Measurements from ENCODE around the gene CDKN3.
A peak's percentile ranks its signal among the peaks of the same experiment; 100 is the strongest.

The CDKN3 gene, protein sequence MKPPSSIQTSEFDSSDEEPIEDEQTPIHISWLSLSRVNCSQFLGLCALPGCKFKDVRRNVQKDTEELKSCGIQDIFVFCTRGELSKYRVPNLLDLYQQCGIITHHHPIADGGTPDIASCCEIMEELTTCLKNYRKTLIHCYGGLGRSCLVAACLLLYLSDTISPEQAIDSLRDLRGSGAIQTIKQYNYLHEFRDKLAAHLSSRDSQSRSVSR

GRCh38 chr14:54396493-54397335 lies at the start of gene CDKN3:
TSS of gene CDKN3 (plus strand) at chr14:54397007. CDS start at chr14:54397069, 62 bp downstream.
- peak; percentile 99 for DNase-seq (ENCODE audit: low spot score)

GRCh38 chr14:54347044-54347443 lies 49.8 kb upstream of the CDKN3 start:
- DNase-seq (ENCODE audit: low spot score): no peak

- peak; percentile 66 for DNase-seq (ENCODE audit: low spot score)
Observed at GRCh38 chr14:54348001-54348611, 48.7 kb upstream of the CDKN3 start.

DNA sequence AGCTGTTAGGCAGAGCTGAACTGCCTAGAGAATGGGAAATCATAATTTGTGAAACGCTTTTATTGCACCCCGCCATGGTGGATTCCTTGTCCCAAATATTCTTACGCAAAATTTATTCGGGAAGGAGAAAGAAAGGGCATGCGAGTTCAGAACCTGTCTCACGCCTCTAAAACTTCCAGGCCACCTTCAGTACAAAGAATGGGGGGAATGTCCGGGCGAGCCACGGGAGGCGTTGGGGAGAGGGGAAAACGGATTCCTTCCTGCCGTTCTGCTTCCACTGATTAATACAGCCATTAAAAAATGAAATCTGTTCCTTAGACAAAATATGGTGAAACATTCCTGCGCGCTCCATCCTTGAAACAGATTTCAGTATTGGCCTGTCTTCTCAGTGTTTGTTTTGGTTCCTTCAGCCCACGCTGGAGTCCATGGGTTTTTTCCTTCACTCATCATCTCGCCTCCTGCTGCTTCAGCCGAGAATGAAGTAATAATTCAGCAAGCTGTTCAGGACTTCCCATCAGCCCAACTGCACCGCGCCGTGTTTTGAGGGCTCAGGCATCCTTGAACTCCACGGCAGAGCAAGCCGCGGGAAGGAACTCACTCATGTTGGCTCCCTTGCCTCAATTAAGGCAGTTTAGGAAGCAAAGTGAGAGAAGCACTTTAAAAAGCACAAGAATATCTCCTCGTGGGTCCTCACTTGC lies 47.7 kb upstream of the CDKN3 start:
- DNase-seq (ENCODE audit: low spot score): peak; percentile 36

- DNase-seq (ENCODE audit: low spot score): no peak
Observed at GRCh38 chr14:54349713-54350112, 47.1 kb upstream of the CDKN3 start.

DNA sequence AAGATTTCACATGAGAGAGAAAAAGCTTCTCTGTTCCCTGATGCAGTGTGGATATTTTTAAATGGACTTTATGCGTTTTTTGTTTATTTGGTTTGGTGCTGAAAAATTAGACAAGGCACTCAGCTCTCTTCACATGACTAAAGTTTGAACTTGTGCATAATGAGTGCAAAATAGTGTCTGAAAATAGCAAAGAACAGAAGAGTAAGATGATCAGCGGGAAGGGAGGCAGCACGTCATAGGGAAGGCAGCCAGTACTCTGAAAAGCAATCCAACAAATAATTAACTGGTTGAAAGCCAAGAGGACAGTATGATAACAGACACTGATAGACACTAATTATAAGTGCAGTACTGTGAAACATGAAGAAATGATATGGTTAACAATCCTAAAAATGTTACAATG lies 46.6 kb upstream of the CDKN3 start:
- DNase-seq (ENCODE audit: low spot score): no peak

DNA sequence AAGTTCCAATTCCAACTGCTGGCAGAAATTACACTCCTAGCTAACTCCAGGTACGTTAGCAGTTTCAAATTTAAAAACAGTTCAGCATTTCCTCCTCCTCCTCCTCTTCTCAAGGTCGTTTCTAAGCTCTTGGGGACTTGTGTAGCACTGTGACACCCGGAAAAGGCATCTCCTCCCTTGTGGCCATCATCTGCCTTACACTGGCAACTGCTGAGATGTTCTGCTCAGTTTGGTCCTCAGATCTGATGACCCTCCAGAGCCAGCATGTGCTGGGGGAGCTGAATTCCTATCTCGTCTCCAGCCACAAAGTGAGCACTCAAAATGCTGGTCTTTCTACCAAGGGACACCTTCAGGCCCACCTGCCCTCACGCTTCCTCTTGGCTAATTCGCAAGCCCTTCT lies 43.5 kb upstream of the CDKN3 start:
- DNase-seq (ENCODE audit: low spot score): no peak

GRCh38 chr14:54353694-54354093 lies 43.1 kb upstream of the CDKN3 start:
- DNase-seq (ENCODE audit: low spot score): no peak

GRCh38 chr14:54354096-54354495 lies 42.7 kb upstream of the CDKN3 start:
- DNase-seq (ENCODE audit: low spot score): no peak

DNA sequence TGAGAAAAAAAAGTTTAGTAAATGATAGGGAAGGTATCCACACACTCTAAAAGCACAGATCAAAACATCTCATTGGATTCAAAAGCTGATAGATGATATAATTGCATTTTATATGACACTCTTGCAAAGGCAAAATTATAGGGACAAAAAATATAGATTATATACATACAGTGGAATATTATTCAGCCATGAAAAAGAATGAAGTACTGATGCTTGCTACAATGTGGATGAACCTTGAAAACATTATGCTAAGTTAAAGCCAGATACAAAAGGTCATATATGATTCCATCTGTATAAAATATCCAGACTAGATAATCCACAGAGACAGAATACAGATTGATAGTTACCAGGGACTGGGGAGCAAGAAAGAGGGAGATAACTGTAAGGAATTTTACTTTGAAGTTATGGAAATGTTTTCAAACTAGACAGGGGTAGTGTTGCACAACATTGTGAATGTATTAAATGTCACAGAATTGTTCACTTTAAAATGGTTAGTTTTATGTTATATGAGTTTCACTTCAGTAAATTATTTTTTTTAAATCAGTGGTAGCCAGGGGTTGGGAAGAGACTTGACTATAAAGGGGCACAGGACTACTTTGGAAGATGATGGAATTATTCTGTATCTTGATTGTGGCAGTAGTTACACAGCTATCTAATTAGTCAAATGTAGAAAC lies 41.7 kb upstream of the CDKN3 start:
- no peak for DNase-seq (ENCODE audit: low spot score)

GRCh38 chr14:54355698-54356097 lies 41.1 kb upstream of the CDKN3 start:
- no peak for DNase-seq (ENCODE audit: low spot score)

GRCh38 chr14:54356172-54356571 lies 40.6 kb upstream of the CDKN3 start:
- no peak for DNase-seq (ENCODE audit: low spot score)

- no peak for DNase-seq (ENCODE audit: low spot score)
Observed at GRCh38 chr14:54360667-54361066, 36.1 kb upstream of the CDKN3 start.

GRCh38 chr14:54362089-54362504 lies 34.7 kb upstream of the CDKN3 start:
- no peak for DNase-seq (ENCODE audit: low spot score)

DNA sequence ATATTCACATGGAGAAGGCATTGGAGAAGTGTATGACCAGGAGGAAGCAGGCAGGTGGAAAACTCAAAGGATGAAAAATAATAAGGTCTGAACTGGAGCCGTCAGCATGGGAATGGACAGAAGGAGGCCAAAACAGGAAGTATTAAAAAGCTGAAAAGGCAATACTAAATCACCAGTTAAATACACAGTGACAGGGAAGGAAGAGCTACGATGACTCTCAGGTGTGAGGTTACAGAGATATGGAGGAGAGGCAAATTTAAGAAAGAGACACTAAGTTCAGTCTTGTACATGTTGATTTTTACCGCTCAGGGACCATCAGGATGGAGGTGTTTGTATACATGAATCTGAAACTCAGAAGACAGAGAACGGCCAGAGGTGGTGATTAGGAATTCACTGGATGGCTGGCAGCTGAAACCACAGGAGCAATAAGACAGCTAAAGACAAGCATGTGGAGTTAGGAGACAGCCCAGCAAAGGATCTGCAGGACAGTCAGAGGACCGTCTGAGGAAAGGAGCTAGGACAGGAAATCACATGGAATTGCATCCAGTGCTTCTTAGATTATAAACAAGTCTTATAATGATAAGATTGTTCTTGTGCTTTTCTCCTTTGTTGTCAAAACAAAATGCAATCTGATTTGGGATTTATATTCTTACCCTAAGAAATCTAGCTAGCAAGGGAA lies 33.9 kb upstream of the CDKN3 start:
- DNase-seq (ENCODE audit: low spot score): no peak

DNA sequence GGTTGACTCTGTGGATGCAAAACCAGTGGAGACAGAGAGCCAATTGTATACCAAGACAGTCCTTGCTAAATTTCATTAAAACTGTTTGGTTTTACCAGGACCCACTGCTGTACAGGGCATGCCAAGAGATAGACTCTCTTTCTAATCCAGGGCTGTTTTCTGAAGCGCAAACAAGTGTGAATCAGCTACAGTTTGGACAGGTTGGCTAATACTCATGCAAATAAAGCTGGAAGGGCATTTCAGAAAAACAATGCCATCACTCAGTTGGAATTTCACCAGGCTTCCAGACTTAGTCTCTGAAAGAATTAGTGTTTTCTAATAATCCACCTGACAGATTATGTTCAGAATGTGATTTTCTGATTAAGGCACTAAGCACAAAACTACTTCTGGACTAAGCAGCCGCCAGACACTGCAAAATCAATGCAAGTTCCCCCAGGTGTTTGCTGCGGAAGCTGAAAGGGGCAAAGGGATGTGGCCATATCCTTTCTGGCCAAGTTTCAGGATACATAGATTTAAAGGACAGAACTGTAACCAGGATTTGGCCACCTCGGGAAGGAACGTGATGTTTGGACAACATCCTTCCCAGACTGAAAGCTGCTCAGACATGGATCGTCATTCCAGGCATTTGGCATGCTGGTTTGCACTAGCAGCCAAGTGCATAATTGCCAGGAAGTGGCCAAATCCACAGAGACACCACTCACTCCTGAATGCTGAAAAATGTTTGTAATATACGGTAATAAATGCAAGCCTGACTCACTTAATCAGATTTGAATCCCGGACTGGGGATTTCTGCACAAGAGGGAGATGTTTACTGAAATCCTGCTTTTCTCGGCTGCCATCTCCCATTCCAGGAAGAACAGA lies 32.0 kb upstream of the CDKN3 start:
- peak; percentile 61 for DNase-seq (ENCODE audit: low spot score)

- DNase-seq (ENCODE audit: low spot score): peak; percentile 67
Observed at GRCh38 chr14:54366736-54367735, 29.8 kb upstream of the CDKN3 start.

GRCh38 chr14:54368291-54368690 lies 28.5 kb upstream of the CDKN3 start:
- no peak for DNase-seq (ENCODE audit: low spot score)

GRCh38 chr14:54369343-54369742 lies 27.5 kb upstream of the CDKN3 start:
- DNase-seq (ENCODE audit: low spot score): no peak

Data from AG08395 (cell line).